ENCODE results near the gene OSTM1. TPM values are rescaled to one million over a fixed set of nuclear protein-coding genes. Genes with fewer than 3 reads are reported as not detected.
"Not testable (repeated sequence)": the region's sequence is repeated elsewhere in the genome, so short reads cannot be mapped to it uniquely, and the experiment has no call there.

The OSTM1 gene
- total and polyA plus RNA-seq, 10 of the 15 experiments (the other 5 are each of a cell fraction or from before 2014, with no cell fraction given): 3.0 to 17.1 (median 5.8) TPM

- ChIA-PET RAD21 (ENCODE audit: unreplicated experiment) (no interaction called here), POLR2A (no interaction called here), SMC1A (ENCODE audit: uncharacterized antibody, unreplicated experiment) (no interaction called here), CTCF (no interaction called here)
- Histone ChIP-seq H4K20me1 (ENCODE audit: control insufficient read depth, insufficient read depth) (no peaks in the 10 kb centered on the region), H3K27me3 (replicated peaks in 1 of 2; ENCODE audit: control insufficient read depth in 2 of 2, insufficient read depth in 2 of 2, low read length in 1 of 2) (no peaks in the 10 kb centered on the region; a peak in 1 of 4 replicates), H3K79me2 (ENCODE audit: control insufficient read depth, insufficient read depth, low read length) (no peaks in the 10 kb centered on the region), H3K4me1 (ENCODE audit: control insufficient read depth, insufficient read depth, low read length) (no peaks in the 10 kb centered on the region), H3K9me3 (replicated peaks; ENCODE audit: control insufficient read depth, insufficient read depth, low read length) (no peaks in the 10 kb centered on the region), H3K4me3 (no peak overlapping the region), H3K4me2 (ENCODE audit: control insufficient read depth, insufficient read depth) (no peak overlapping the region), H3K9ac (ENCODE audit: control insufficient read depth, insufficient read depth, low read length) (no peak overlapping the region), H2AFZ (ENCODE audit: control insufficient read depth, low read depth, low read length) (no peak overlapping the region), H3K36me3 (ENCODE audit: control insufficient read depth in 2 of 2, insufficient read depth in 2 of 2, low read length in 1 of 2) (no peaks in the 10 kb centered on the region), H3K27ac (ENCODE audit: control insufficient read depth, insufficient read depth) (no peak overlapping the region)
- BruUV-seq (replicated peaks): no TSS peak
- intact Hi-C loops (cut with micrococcal nuclease; ENCODE audit: unreplicated experiment): no loop called here
- FAIRE-seq: no peak
- WGBS (ENCODE audit: insufficient coverage, insufficient replicate concordance, low lambda C conversion rate, missing lambda C conversion rate): 53% methylated on average over 7 of the region's 7 CpGs
- TF ChIP-seq USF2 (IDR thresholded peaks at IDR 0.05; ENCODE audit: borderline replicate concordance, low read depth, low read length): no peak
- no peak for TF ChIP-seq TARDBP (IDR thresholded peaks at IDR 0.05; ENCODE audit: borderline replicate concordance)
- TF ChIP-seq POLR2AphosphoS2 (IDR thresholded peaks at IDR 0.05; ENCODE audit: low read depth, low read length): no peak
- TF ChIP-seq SUPT20H (IDR thresholded peaks at IDR 0.05; ENCODE audit: borderline replicate concordance, control insufficient read depth, low read depth, low read length): no peak
- TF ChIP-seq MTA3 (IDR thresholded peaks at IDR 0.05; ENCODE audit: borderline replicate concordance, low read length): no peak
- TF ChIP-seq EP300 (IDR thresholded peaks at IDR 0.05; ENCODE audit: borderline replicate concordance in 1 of 2, control insufficient read depth in 1 of 2, low read depth in 2 of 2, low read length in 2 of 2): no peak
- no peak for TF ChIP-seq NKRF (conservative IDR thresholded peaks at IDR 0.05)
- TF ChIP-seq JUND (IDR thresholded peaks at IDR 0.05; ENCODE audit: low read depth, low read length): no peak
- no peak for TF ChIP-seq CEBPB (IDR thresholded peaks at IDR 0.05; ENCODE audit: borderline replicate concordance in 1 of 2, low read depth in 2 of 2, low read length in 2 of 2)
- no peak for ATAC-seq
- in situ Hi-C loops (cut with MboI): no loop called here
- no peak for DNase-seq (ENCODE audit: low read depth, low spot score)
These were observed 72.8 kb downstream of the OSTM1 start for GRCh38 chr6:108001696-108002231.

- H3K79me2 ChIP-seq (ENCODE audit: control insufficient read depth, insufficient read depth, low read length); H3K36me3 ChIP-seq (ENCODE audit: control insufficient read depth in 2 of 2, insufficient read depth in 2 of 2, low read length in 1 of 2); H4K20me1 ChIP-seq (ENCODE audit: control insufficient read depth, insufficient read depth); SMC1A ChIA-PET (ENCODE audit: uncharacterized antibody, unreplicated experiment); H3K9ac ChIP-seq (ENCODE audit: control insufficient read depth, insufficient read depth, low read length); CTCF ChIA-PET; ATAC-seq; in situ Hi-C loops (cut with MboI); H3K27me3 ChIP-seq (replicated peaks in 1 of 2; ENCODE audit: control insufficient read depth in 2 of 2, insufficient read depth in 2 of 2, low read length in 1 of 2); intact Hi-C loops (cut with micrococcal nuclease; ENCODE audit: unreplicated experiment); H3K4me3 ChIP-seq; RAD21 ChIA-PET (ENCODE audit: unreplicated experiment); H3K4me1 ChIP-seq (ENCODE audit: control insufficient read depth, insufficient read depth, low read length); DNase-seq (ENCODE audit: low read depth, low spot score); H3K4me2 ChIP-seq (ENCODE audit: control insufficient read depth, insufficient read depth); H2AFZ ChIP-seq (ENCODE audit: control insufficient read depth, low read depth, low read length); FAIRE-seq; H3K9me3 ChIP-seq (replicated peaks; ENCODE audit: control insufficient read depth, insufficient read depth, low read length); BruUV-seq (replicated peaks); H3K27ac ChIP-seq (ENCODE audit: control insufficient read depth, insufficient read depth): not testable (repeated sequence)
- POLR2A ChIA-PET: interaction anchor here (0.6 kb wide), 1 partner anchor 1547 kb away, joined by 6 read pairs; no protein-coding TSS in a partner anchor
- WGBS (ENCODE audit: insufficient coverage, insufficient replicate concordance, low lambda C conversion rate, missing lambda C conversion rate): 72% methylated on average over 5 of the region's 5 CpGs
These were observed 74.3 kb downstream of the OSTM1 start for GRCh38 chr6:108000259-108000658.
